HG03045 (cell line): Measurements from ENCODE around the gene POLR2H.
A peak's percentile ranks its signal among the peaks of the same experiment; 100 is the strongest.

Experiments
- ATAC-seq: cut with Tn5 transposase; IDR thresholded peaks from one replicate; pipeline ENCODE4 v1.9.1; 2021; ENCODE audit warnings: mild to moderate bottlenecking, moderate library complexity; ENCODE audit not compliant: unreplicated experiment

POLR2H gene

GRCh38 chr3:184386047-184386806, 24.7 kb downstream of the POLR2H start:
- no peak for ATAC-seq

GRCh38 chr3:184387174-184387714, 25.7 kb downstream of the POLR2H start:
- no peak for ATAC-seq

- no peak for ATAC-seq
These were observed 26.8 kb downstream of the POLR2H start for GRCh38 chr3:184388164-184388935.

GRCh38 chr3:184388936-184389230, 27.4 kb downstream of the POLR2H start:
- ATAC-seq = no peak

DNA sequence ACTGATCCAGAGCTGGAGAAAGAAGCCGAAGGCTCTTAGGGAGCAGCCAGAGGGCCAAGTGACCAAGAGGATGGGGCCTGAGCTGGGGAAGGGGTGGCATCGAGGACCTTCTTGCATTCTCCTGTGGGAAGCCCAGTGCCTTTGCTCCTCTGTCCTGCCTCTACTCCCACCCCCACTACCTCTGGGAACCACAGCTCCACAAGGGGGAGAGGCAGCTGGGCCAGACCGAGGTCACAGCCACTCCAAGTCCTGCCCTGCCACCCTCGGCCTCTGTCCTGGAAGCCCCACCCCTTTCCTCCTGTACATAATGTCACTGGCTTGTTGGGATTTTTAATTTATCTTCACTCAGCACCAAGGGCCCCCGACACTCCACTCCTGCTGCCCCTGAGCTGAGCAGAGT, 27.9 kb downstream of the POLR2H start:
- ATAC-seq = no peak

DNA sequence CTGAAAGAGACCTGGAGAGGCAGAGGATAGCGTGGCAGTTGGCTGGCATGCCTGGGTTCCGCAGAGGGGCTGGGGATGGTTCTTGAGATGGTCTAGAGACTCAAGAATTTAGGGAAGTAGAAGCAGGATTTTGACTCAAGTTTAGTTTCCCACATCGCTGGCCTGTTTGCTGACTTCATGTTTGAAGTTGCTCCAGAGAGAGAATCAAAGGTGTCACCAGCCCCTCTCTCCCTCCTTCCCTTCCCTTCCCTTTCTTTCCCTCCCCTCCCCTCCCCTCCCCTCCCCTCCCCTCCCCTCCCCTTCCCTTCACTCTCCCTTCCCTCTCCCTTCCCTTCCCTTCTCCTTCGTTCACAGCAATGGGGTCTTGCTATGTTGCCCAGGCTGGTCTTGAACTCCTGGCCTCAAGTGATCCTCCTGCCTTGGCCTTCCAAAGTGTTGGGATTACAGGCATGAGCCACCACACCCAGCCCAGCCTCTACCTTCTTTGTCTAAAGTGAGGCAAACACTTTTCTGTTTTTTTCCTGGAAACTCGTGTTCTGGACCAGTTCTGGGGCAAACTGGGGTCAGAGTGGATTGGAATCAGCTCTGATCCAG, 28.5 kb downstream of the POLR2H start:
- ATAC-seq = no peak

DNA sequence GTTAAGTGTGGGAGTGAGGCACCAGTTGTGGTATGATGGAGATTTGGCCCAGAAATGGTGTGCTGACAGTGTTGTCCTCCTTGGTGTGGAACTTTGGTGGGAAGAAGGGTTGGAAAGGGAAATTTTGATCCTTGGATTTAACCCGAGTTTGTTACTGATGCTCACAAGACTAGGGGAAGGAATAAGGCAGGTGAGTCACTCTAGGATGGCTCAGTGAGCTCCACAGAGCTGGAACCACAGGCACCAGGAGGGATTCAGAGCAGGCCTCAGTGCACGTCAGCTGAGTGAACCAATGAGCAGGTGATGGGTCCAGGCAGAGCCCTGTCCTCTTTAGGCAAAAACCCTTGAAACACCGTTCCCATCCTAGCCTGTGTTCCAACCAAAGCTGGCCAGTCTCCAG, 29.8 kb downstream of the POLR2H start:
- ATAC-seq = no peak

GRCh38 chr3:184395320-184395660, 33.8 kb downstream of the POLR2H start:
- no peak for ATAC-seq

DNA sequence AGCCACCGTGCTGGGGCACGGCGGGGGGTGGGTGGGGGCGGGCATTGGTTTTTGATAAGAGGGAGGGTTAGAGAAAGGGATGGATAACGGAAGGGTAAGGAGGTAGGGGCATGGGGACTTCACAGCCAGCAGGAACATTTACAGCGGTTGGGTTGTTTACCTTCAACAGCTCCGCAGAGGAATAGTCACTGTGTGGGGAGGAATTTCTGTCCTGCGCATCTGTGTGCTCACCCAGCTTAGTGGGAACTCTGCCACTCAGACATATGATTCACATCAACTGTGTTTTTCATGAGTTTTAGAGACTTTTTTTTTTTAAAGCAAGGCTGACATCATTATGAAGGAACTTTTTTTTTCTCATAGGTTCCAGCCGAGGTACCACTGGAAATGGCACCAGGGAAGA, 37.9 kb downstream of the POLR2H start:
- ATAC-seq = no peak

GRCh38 chr3:184405075-184406030, 43.8 kb downstream of the POLR2H start:
- no peak for ATAC-seq

GRCh38 chr3:184409331-184409926, 47.9 kb downstream of the POLR2H start:
- no peak for ATAC-seq

DNA sequence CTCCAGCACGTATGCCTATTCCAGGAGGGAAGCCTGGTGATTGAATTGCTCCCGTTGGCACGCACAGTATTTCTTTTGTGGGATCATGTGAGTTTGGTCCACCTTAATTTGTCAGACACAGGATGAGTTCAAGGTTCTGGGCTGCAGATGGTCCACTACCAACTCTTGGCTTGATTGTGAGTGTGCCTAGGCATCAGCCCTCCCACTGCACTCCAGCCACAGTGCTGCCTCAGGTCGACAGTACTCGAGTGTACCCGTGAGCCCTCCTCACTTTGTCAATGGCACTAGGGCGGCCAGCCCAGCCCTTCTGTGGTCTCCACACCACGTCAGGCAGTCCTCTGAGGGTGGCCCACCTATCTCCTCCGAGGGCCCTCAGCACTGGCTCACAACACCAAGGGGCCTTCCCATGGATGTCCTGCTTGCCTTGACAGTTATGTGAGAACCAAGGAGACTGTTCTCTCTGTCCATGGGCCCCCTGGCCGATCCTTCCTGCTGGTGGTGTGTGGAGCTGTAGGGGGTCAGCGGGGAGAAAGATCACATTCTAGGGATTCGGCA, 48.5 kb downstream of the POLR2H start:
- no peak for ATAC-seq

DNA sequence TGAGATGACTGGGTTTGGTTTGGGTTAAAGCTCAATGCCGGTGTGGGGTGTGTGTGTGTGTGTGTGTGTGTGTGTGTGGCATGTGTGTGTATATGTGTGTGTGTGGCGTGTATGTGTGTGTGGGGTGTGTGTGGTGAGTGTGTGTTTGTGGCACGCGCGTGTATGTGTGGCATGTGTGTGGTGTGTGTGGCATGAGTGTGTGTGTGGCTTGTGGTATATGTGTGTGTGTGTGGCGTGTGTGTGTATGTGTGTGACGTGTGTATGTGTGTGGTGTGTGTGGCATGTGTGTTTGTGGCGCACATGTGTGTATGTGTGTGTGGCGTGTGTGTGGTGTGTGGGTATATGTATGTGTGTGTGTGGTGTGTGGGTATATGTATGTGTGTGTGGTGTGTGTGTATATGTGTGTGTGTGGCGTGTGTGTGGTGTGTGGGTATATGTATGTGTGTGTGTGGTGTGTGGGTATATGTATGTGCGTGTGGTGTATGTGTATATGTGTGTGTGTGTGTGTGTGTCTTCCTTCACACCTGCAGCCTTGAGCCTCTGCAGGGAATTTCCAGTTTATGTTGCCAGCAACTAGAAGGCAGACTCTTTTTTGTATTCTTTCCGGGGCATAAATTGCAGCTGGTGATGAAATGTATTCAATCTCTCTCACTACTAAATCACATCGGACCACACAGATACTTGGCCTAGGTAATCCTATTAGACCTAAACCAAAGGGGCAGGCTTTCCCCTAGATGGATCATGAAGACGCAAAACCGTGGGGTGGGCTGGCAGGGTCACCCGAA, 53.1 kb downstream of the POLR2H start:
- ATAC-seq = no peak

DNA sequence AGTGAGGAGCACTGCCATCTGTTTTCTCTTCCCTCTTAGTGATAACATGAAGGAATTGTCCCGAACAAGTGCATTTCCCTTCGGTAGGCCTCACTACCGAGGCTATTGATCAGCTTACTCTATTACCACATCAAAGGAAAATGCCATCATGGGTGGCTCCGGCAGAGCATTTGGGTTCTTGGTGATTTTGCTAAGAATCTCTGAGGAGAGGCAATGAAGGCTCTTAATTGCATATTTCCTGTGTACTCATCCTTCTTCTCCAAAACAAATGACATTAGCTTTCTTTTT, 53.6 kb downstream of the POLR2H start:
- ATAC-seq = no peak

- peak; percentile 67 for ATAC-seq
These were observed 56.3 kb downstream of the POLR2H start for GRCh38 chr3:184417619-184418327.
